ENCODE data around the gene GRK5.

GRK5 gene

GRCh38 chr10:119296703-119297102 lies 89.3 kb downstream of the GRK5 start:
- H3K4me1 ChIP-seq (ENCODE audit: low read length): peaks cover 10% of the 10 kb centered on the region
- no peak overlapping the region for H2AFZ ChIP-seq (ENCODE audit: low read length)
- no peak overlapping the region for H3K27ac ChIP-seq (ENCODE audit: low read length)
- no peaks in the 10 kb centered on the region for H3K9me3 ChIP-seq (replicated peaks; ENCODE audit: insufficient read depth, low read length)
- DNase-seq: no peak
- H3K9me2 ChIP-seq (replicated peaks; ENCODE audit: insufficient read depth, low read length): no peaks in the 10 kb centered on the region
- no peak overlapping the region for H3K4me2 ChIP-seq (ENCODE audit: low read depth, low read length)
- H3K36me3 ChIP-seq (replicated peaks; ENCODE audit: insufficient read depth, low read length): no peaks in the 10 kb centered on the region
- no peaks in the 10 kb centered on the region for H3K79me2 ChIP-seq (ENCODE audit: low read length)
- H3K4me3 ChIP-seq (ENCODE audit: low read length): no peak overlapping the region
- H3K27me3 ChIP-seq (replicated peaks; ENCODE audit: insufficient read depth, low read length): no peaks in the 10 kb centered on the region
- no peaks in the 10 kb centered on the region for H3F3A ChIP-seq (ENCODE audit: insufficient read depth, low read length)
- H3K9ac ChIP-seq (ENCODE audit: low read length): no peak overlapping the region
- TF ChIP-seq EZH2 (optimal IDR thresholded peaks at IDR 0.05; ENCODE audit: low read depth, low read length) (no peak), CTCF (IDR thresholded peaks at IDR 0.05; ENCODE audit: low read length) (no peak), EZH2phosphoT487 (IDR thresholded peaks at IDR 0.05; ENCODE audit: low read length) (no peak)
- H4K20me1 ChIP-seq (ENCODE audit: insufficient read depth, low read length): no peaks in the 10 kb centered on the region

GRCh38 chr10:119297207-119297968 lies 90.0 kb downstream of the GRK5 start:
- TF ChIP-seq CTCF (IDR thresholded peaks at IDR 0.05; ENCODE audit: low read length) (no peak), EZH2 (optimal IDR thresholded peaks at IDR 0.05; ENCODE audit: low read depth, low read length) (no peak), EZH2phosphoT487 (IDR thresholded peaks at IDR 0.05; ENCODE audit: low read length) (no peak)
- Histone ChIP-seq H3K27me3 (replicated peaks; ENCODE audit: insufficient read depth, low read length) (no peaks in the 10 kb centered on the region), H3K27ac (ENCODE audit: low read length) (no peak overlapping the region), H3K9ac (ENCODE audit: low read length) (no peak overlapping the region), H3K4me1 (ENCODE audit: low read length) (peaks cover 10% of the 10 kb centered on the region), H3K9me2 (replicated peaks; ENCODE audit: insufficient read depth, low read length) (no peaks in the 10 kb centered on the region), H3K79me2 (ENCODE audit: low read length) (no peaks in the 10 kb centered on the region), H3K4me3 (ENCODE audit: low read length) (no peak overlapping the region), H2AFZ (ENCODE audit: low read length) (no peak overlapping the region), H3K4me2 (ENCODE audit: low read depth, low read length) (no peak overlapping the region), H3F3A (ENCODE audit: insufficient read depth, low read length) (no peaks in the 10 kb centered on the region), H4K20me1 (ENCODE audit: insufficient read depth, low read length) (no peaks in the 10 kb centered on the region), H3K36me3 (replicated peaks; ENCODE audit: insufficient read depth, low read length) (no peaks in the 10 kb centered on the region), H3K9me3 (replicated peaks; ENCODE audit: insufficient read depth, low read length) (no peaks in the 10 kb centered on the region)
- no peak for DNase-seq

- H4K20me1 ChIP-seq (ENCODE audit: insufficient read depth, low read length): no peaks in the 10 kb centered on the region
- H2AFZ ChIP-seq (ENCODE audit: low read length): no peak overlapping the region
- no peaks in the 10 kb centered on the region for H3F3A ChIP-seq (ENCODE audit: insufficient read depth, low read length)
- no peak overlapping the region for H3K4me2 ChIP-seq (ENCODE audit: low read depth, low read length)
- no peak for DNase-seq
- no peaks in the 10 kb centered on the region for H3K27me3 ChIP-seq (replicated peaks; ENCODE audit: insufficient read depth, low read length)
- H3K36me3 ChIP-seq (replicated peaks; ENCODE audit: insufficient read depth, low read length): no peaks in the 10 kb centered on the region
- peaks cover 2% of the 10 kb centered on the region; the same call in 1 of the 2 replicates for H3K4me1 ChIP-seq (ENCODE audit: low read length)
- H3K9me2 ChIP-seq (replicated peaks; ENCODE audit: insufficient read depth, low read length): no peaks in the 10 kb centered on the region
- no peaks in the 10 kb centered on the region for H3K79me2 ChIP-seq (ENCODE audit: low read length)
- H3K9ac ChIP-seq (ENCODE audit: low read length): no peak overlapping the region
- H3K9me3 ChIP-seq (replicated peaks; ENCODE audit: insufficient read depth, low read length): no peaks in the 10 kb centered on the region
- no peak for TF ChIP-seq EZH2phosphoT487 (IDR thresholded peaks at IDR 0.05; ENCODE audit: low read length)
- no peak for TF ChIP-seq CTCF (IDR thresholded peaks at IDR 0.05; ENCODE audit: low read length)
- no peak for TF ChIP-seq EZH2 (optimal IDR thresholded peaks at IDR 0.05; ENCODE audit: low read depth, low read length)
- H3K27ac ChIP-seq (ENCODE audit: low read length): no peak overlapping the region
- no peak overlapping the region for H3K4me3 ChIP-seq (ENCODE audit: low read length)
These were observed 91.4 kb downstream of the GRK5 start for GRCh38 chr10:119298810-119299209.

All from MM.1S (cell line).